NB4 (cell line): ENCODE results near the gene TRAPPC3.

Experiments used
- CTCF ChIP-seq: IDR thresholded peaks from one replicate; pipeline ENCODE4 v1.5.1; 2012; ENCODE audit warnings: low read depth, low read length
- POLR2A ChIP-seq: IDR thresholded peaks from 2 replicates; pipeline ENCODE4 v1.6.1; 2011; ENCODE audit warnings: mild to moderate bottlenecking; ENCODE audit not compliant: insufficient read length; ENCODE audit errors: extremely low read depth

- TF ChIP-seq POLR2A: no peak
- TF ChIP-seq CTCF: no peak
Observed at GRCh38 chr1:36135330-36135667, 14.0 kb downstream of the TRAPPC3 start.
